CD4-positive, alpha-beta T cell treated with Interleukin-6 for 4 hours (primary cell): ENCODE results near the gene SEC61A1.

Experiments used
- DNase-seq: peaks from one replicate; pipeline ENCODE4 v3.0.0-alpha.2; 2020; ENCODE audit warnings: mixed read lengths

The SEC61A1 gene

GRCh38 chr3:128060473-128061381 is 8.5 kb downstream of the SEC61A1 start:
- no peak for DNase-seq

DNA sequence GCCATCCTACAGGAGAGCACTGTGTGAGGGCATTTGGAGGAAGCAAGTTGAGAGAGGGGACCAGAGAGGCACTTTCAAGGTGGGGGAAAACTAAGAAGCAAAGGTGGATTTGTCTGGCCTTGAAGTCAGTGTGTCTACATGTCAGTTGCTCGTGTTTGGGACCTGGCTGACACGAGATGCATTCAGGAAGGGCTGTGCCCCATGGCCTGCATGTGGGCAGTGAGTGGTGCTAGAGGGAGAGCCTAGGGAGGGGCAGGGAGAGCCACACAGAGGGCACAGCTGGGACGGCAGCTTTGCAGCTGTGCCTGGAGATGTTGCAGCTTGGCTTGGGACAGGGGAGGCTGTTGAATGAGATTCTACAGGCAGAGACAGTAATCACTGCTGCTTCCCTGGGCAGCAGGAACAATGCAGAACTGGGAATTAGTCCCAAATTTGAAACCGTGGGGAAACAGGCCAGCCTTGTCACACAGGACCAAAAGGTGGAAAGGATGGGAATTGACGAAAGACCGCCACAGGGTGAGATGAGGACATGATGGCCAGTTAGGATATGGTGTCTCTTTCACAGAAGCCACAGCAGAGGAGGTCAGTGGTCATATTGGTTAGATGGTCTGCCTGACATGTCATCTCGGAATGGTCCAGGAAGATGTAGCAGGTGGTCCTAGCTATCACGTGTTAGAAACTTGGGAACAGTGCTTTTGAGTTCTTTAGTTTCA is 10.0 kb downstream of the SEC61A1 start:
- no peak for DNase-seq

DNA sequence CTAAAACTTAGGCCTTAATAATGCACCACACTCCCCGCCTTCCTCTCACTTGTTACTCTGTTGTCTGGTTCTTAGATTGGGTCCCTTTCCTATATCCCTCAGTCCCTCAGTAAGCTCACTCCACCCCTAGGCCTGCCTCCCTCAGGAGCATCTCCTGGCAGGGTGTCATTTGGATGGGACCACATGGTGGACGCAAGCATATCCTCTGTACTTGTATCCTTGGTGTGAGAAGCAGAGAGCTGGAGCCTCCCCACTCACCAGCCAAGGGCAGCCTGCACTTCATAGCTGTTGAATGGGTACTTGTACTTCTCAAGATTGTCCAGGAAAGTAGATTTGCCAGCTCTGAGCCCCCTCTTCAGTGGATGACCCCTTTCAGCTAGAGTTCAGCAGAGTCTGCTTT is 11.6 kb downstream of the SEC61A1 start:
- DNase-seq: no peak

- DNase-seq: no peak
Measured at GRCh38 chr3:128064962-128065361, 12.7 kb downstream of the SEC61A1 start.

GRCh38 chr3:128066114-128066513 is 13.9 kb downstream of the SEC61A1 start:
- no peak for DNase-seq

DNA sequence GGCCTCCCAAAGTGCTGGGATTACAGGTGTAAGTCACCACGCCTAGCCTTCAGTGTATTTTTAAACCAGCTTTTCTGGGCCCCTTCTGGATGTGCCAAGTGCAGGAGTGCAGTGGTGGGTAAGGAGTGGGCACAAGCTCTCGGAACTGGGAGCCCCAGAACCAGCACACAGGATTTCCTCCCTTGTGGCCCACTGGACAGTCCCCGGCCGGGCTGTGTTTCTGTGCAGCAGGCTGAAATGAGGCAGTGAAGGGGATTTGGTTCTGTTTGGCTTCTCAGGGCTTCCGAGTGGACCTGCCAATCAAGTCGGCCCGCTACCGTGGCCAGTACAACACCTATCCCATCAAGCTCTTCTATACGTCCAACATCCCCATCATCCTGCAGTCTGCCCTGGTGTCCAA is 14.4 kb downstream of the SEC61A1 start:
- no peak for DNase-seq

GRCh38 chr3:128067489-128067888 is 15.3 kb downstream of the SEC61A1 start:
- no peak for DNase-seq

GRCh38 chr3:128068156-128068620 is 16.0 kb downstream of the SEC61A1 start:
- peak; percentile 39 for DNase-seq

- no peak for DNase-seq
Measured at GRCh38 chr3:128069271-128069670, 17.0 kb downstream of the SEC61A1 start.

- no peak for DNase-seq
Measured at GRCh38 chr3:128070898-128071591, 18.8 kb downstream of the SEC61A1 start.

DNA sequence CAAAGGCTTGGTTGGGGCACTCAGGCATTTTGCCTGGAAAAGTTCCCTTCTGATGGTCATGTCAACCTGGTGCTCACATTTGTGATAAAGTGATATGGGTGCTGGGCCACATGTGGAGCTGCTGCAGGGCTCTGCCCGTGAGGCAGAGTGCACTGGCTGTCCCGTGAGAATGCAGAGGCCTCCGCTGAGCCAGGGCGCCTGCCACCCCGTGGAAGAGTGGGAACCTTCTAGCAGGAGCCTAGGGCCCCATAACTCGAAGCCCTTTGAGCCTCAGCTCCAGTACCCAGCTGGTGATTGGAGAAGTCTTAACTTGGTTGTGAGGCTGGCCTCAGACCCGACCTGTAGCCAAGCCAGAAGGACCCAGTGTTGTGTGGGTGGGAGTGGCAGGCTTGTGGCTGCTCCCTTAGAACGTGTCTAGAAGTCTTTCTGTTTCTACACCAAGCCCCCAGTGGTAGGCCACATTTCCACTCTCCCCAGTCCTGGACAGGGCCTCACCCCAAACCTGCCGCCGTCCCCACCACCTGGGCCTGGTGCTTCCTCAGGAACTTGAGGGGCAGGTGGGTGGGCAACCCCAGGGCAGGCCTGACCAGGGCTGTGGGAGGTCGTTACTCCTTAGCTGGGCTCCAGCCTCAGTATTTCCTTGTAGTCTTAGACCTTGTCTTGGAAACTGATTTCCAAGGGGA is 19.7 kb downstream of the SEC61A1 start:
- DNase-seq: no peak

DNA sequence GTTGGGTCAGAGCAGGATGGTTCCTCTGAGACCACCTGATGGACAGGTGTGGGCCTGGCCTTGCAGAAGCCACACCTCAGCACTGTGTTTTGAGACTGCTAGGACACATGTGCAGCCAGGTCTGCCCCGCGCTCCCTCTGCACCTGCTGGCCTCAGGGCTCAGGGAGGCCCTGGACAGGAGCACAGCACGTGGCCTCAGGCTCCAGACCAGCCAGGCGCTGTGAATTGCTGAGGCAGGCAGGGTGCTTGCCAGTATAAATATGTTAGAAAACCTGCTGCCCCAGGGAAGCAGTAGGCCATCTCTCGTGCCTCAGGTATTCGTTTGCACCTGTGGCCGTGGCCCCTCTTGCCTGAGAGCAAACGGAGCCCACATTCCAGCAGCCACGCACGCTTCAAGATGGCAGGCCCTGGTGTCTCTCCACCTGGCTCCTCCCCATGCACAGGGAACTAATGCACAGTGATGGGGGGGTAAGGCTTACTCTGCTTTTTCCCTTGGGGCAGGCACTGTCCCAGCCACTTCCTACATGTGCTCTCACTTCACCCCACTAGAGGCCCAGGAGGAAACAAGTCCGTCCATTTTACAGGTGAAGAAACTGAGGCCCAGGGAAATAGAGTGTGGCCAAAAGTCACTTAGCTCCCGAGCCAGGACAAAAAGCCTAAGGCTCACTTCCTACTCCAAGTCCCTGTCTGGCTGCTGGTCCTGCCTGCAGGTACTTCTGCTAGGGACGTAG is 20.4 kb downstream of the SEC61A1 start:
- no peak for DNase-seq

DNA sequence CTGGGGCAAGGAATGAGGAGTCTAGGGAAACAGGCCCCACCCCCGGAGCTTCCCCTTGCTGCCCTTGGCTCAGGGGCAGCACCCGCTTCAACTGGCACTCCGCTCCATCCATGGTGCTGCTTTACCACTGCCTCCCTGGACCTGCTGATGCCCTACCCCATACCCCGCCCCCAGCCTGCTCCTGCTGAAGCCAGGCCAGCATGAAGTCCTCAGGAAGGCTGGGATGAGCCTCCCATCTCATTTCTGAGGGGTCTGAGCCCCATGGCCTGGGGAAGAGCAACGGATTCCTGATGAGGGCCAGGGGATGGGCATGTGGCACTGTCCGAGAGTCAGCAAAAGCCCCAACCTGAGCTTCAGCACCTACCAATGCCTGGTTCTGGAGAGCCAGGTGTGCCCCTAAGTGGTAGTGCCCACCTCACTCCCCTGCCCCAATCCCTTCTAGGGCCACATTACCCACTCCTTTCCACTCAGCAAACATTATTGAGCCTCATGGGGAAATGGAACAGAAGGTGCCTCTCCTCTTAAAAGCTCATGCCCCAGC is 21.0 kb downstream of the SEC61A1 start:
- no peak for DNase-seq

GRCh38 chr3:128073807-128074206 is 21.6 kb downstream of the SEC61A1 start:
- no peak for DNase-seq

- no peak for DNase-seq
Measured at GRCh38 chr3:128074851-128075521, 22.7 kb downstream of the SEC61A1 start.

DNA sequence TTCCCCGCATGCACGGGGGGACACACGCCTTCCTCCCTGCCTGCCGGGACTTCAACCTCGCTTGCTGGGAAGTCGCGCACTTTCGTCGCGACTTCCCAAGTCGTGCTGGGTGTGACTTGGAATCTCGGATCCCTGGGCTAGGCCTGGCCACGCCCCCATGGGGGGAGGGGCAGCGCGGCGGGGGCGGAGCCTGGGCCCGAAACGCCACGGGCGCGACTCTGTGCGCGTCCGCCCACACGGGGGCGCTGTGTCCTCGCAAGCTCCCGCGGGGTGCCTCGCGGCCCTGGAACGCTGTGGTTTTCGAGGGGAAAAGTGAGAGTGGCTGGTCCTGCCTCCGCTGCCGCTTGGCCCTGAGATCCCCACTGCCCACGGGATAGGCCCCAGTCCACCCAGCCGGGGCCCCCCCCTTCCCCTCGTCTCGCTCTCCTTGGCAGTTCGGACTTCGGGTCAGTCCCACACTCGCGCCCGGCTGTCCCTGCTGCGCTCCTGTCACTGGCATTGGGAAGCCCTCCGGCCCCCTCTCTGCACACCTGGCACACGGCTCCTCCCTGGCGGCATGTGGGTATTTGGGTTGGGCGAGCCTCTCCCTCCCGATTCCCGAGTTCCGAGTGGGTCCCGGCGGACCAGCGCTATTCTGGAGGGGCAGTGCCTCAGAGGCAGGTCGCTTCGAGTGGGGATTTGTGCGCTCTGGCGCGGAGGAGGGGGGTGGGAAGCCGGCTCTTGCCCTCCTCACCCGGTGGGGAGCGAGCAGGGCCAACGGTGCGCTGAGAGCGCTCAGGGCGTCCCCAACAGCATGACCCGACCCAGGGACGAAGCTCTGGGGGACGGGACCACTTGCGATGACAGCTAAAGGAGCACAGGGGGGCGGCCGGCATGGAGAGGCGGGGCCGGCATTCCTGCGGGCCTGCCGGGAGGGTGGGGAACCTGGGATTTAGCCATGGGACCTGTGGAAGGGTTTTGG is 23.6 kb downstream of the SEC61A1 start:
- DNase-seq: peak; percentile 89

DNA sequence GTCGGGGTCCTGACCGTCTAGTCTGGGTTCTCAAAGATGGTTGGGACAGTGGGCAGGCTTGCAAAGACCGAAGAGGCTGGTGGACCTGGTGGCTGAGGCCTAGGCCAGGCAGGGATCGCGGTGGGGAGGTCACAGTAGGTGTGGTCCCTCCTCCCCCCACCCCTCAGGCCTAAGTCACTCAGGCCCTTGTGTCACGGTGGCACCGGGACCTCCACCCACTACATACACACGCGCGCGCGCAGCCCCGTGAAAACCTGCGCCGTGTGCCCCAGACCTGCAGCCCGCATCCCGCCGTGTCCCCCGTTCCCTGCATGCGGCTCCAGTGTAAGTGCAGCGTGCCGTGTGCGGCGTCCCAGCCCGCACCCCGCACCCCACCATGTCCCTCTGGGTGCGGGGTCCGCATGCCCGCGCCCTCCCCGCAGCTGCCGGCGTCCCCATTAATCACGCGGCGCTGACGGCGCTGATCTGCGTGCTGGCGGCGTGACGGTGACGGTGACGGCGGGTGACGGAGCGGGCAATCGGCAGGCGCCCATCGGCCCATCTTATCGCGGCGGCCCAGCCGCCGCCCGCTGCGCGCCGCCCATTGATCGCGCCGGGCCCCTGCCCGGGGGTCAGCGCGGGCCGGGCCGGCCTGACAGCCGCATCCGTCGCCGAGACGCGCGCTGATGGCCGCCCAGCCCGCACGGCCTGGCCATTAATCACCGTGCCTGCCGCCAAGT is 24.4 kb downstream of the SEC61A1 start:
- peak; percentile 41 for DNase-seq

GRCh38 chr3:128077202-128077624 is 25.0 kb downstream of the SEC61A1 start:
- DNase-seq: no peak

DNA sequence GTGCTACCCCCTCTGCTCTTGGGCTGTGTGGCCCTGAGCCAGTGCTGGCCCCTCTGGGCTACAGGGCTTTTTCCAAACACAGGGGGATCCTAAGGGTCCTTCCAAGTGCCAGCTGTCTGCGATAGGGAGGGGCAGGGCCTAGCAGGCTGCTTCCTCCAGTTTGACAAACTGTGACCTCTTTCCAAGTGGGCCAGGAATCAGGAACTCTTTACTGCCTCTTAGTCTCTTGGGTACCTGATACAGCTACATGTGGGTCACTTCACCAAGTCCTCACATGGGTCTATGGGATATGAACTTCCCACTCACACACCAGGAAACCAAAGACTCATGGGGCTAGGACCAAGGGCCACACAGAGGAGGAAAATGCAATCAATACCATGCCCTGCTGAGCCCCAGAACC is 25.4 kb downstream of the SEC61A1 start:
- no peak for DNase-seq
